NCI-H2227 treated with DMSO at 0.1 percent for 48 hours (cell line): Measurements from ENCODE around the gene KIF1B.

Experiments used
- DNase-seq: peaks from one replicate; lab custom pipeline; 2025; lab: John Stamatoyannopoulos, UW

The KIF1B gene

GRCh38 chr1:10280439-10281350 is 70.3 kb downstream of the KIF1B start:
- DNase-seq = no peak

GRCh38 chr1:10283318-10283984 is 73.1 kb downstream of the KIF1B start:
- no peak for DNase-seq

DNA sequence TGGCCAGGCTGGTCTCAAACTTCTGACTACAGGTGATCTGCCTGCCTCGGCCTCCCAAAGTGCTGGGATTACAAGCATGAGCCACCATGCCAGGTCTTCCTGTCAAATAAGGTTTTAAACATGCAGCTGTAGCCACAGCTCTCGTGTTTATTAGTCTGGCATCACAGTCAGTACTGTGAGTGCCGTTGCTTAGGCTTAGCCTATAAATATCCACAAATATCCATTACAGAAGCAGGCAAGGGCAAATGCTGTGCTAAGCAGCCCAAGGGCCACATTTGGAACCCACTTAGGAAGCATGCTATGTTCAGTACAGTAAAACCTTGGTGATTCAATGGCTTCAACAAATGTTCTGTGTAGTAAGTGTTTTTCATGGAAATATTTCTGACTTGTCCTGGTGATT is 75.9 kb downstream of the KIF1B start:
- no peak for DNase-seq

GRCh38 chr1:10287023-10287645 is 76.8 kb downstream of the KIF1B start:
- no peak for DNase-seq

- no peak for DNase-seq
These were observed 77.8 kb downstream of the KIF1B start for GRCh38 chr1:10288029-10288615.

DNA sequence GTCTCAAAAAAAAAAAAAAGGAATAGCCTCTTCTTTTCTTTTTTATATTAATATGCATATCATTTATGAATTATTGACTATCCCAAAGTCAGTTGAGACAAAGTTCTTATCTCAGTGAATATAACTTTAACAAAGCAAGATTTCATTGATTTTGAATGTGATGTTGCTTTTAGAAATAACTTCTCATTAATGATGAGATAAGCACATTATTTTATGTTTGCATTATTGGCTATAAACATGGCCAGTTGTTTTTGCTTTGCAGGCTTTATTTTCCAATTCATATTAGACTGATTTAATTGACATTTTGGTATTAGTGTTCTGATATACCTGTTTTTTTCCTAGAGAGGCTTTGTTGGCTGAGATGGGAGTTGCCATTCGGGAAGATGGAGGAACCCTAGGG is 81.3 kb downstream of the KIF1B start:
- DNase-seq = no peak

DNA sequence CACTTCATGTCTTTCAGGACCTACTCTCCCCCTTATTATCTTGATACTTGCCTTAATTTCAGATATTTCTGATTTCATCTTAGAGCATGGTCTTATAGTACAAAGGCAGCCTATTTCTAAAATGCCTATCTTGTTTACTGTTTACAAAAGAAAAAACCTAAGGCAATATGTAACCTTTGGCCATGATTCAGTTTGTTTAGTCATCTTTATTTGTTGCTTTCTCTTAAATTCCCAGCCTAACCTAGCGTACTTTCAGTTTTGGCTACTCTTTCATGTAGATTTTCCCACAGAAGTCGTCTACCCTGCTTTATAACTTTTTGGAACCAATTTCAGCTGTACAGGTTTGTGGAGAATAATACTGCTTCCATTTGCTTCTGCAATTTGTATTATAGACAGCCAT is 81.8 kb downstream of the KIF1B start:
- no peak for DNase-seq

DNA sequence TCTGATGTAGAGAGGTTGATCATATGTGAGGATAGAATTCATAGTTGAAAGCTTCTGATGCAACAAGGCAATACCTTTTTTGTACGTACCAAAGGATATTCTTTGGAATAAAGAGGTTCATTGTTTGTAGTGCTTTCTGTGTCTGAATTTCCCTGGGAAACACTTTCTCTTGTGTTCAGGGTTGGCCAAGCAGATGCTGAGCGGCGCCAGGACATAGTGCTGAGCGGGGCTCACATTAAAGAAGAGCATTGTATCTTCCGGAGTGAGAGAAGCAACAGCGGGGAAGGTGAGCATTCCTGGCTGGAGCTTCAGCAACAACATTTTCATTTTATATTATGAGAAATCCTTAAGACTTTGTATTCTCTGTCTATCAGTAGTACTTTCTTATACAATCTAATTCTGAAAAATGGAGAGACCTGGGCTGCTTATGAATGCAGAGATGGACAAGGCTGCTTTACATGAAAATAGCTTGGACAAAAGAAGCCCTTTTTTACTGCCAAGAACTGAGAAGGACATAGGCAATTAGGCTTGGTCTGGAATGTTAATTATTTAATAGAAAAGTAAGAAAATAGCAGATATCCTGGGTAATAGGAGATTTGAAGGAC is 85.2 kb downstream of the KIF1B start:
- DNase-seq = no peak

DNA sequence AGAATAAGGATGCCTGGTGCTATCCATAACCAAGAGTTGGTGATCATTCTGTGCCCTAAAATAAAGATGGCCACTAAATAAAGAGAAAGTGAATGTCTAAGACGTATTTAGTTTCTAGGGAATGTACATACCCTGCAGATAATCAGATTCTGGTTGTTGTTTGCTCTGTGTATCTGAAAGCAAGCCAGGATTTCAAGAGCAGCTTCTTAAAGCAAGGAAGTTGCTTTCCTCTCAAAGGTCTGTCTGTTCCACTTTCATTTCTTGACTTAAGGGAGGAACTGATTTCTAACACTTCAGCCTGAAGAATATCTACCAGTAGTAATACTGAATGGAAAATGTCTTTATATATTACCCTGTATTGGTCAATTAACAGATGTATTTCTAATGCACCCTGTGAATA is 88.8 kb downstream of the KIF1B start:
- DNase-seq = no peak

DNA sequence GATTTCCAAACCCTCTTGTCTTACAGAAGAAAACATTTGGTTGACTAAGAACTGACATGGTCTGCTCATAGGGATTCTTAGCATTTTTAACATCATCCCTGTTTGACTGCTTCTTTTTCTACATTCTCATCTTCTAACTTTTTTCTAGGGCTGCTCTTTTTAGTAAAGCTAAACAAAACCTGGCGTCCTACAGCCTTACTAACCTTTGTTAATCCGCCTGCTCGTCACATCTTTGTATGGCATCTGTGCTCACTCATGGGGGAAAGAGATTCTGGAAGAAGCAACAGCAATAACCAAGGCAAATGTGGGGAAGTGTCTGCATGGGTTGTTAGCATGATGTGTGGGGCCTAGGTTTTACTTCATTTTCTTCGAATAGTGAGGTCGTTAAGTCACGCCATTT is 92.0 kb downstream of the KIF1B start:
- DNase-seq = no peak

DNA sequence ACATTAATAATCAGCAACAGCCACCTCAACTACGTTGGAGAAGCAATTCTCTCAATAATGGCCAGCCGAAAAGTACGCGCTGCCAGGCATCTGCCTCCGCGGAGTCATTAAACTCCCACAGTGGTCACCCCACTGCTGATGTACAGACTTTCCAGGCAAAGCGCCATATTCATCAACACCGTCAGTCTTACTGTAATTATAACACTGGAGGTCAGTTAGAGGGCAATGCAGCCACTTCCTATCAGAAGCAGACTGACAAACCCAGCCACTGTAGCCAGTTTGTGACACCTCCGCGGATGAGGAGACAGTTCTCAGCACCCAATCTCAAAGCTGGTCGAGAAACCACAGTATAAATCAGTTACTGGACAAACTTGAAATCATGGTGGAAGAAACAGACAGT is 93.9 kb downstream of the KIF1B start:
- peak; percentile 27 for DNase-seq

- no peak for DNase-seq
These were observed 96.1 kb downstream of the KIF1B start for GRCh38 chr1:10306435-10306834.

DNA sequence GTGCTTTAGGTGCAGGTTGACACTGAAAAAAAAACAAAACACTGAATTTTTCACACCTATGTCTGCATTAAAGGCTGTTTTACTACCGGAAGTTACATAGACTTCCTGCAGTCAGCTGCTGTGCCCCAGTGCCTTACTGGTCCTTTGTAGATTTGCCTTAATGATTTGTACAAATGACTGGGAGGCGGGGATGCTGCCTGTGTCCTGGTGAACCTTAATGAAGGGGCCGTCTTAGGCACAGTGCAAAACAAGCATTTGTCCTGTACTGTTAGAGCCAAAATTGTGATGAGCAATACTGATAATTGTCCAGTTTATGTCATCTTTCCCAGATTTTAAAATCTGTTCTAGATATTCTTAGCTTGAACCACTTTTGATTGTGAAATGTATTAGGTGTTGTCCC is 97.6 kb downstream of the KIF1B start:
- DNase-seq = no peak

DNA sequence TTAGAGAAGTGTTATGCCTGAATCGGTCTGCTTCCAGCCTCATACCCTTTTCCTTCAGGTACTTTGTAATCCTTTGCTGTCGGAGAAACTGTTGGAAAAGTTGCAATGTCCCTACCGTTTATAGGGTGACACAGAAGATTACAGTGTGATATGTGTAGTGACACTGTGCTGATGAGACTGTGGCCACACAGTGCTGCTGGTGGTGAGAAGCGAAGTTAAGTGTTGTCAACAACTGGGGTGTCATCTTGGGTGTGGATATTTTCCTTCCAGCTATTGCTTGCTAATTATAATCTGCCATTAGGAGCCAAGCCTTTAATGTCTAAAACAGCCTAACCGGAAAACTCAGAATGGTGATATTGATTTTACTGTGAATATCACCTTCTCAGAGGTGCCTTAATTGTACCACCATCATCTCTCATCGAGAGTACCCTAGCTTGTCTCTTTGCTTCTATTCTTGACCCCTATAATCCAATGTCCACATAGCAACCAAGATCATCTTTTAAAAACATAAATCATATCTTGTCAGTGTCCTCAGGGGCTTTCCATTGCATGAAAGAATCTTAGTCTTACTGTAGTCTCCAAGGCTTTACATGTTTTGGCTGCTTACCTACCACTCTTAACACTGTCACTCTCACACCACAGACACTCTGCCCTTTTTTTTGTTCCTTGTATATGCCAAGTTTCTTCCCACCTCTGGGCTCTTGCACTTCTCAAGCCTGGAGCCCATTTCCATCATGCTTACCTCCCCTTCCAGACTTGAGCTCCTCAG is 99.1 kb downstream of the KIF1B start:
- DNase-seq = no peak

DNA sequence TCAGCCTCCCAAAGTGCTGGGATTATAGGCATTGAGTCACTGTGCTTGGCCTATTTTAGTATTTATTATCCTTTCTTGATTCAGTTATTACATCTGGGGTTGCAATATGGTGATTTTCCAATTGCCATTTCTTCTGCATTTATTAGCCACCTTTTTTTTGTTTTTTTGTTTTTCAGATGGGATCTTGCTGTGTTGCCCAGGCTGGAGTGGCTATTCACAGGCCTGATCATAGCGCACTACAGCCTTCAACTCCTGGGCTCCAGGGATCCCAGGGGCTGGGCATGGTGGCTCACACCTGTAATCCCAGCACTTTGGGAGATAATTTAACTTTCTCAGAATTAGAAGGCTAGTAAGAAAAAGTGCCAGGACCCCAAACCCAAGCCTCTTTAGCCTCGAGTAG is 106.4 kb downstream of the KIF1B start:
- no peak for DNase-seq

GRCh38 chr1:10319750-10320149 is 109.4 kb downstream of the KIF1B start:
- DNase-seq = no peak

- DNase-seq = no peak
These were observed 110.0 kb downstream of the KIF1B start for GRCh38 chr1:10320336-10320735.

DNA sequence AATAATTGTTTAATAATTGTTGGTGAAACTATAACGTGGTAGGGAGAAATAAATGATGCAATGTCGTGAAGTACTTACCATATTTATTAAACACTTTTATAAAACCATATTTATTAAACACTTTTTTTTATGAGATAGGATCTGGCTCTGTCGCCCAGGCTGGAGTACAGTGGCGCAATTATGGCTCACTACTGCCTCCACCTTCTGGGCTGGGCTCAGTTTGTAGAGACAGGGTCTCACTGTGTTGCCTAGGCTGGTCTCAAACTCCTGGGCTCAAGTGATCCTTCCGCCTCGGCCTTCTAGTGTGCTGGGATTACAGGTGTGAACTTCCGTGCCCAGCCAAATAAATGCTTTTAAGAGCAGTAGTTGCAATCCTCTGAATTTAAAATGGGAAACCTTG is 112.5 kb downstream of the KIF1B start:
- DNase-seq = no peak

- no peak for DNase-seq
These were observed 114.3 kb downstream of the KIF1B start for GRCh38 chr1:10324627-10325026.

DNA sequence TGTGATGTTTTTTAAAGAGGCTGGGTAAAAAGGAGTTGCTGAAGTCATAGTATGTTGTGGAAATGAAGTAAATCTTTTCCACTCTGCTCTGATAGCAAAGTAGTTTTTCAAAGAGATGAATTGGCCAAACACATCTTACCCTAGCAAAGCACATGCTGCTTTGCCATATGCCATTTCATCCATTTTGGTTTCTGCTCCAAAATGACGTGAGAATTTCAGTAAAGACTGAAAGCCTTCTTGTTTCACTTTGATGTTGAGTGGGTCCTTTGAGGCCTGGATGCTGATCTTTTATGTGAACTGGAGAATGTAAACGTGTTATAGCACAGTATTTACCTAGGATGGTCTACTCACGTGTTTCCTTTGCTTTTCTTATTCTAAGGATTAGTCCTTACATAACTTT is 115.2 kb downstream of the KIF1B start:
- no peak for DNase-seq

DNA sequence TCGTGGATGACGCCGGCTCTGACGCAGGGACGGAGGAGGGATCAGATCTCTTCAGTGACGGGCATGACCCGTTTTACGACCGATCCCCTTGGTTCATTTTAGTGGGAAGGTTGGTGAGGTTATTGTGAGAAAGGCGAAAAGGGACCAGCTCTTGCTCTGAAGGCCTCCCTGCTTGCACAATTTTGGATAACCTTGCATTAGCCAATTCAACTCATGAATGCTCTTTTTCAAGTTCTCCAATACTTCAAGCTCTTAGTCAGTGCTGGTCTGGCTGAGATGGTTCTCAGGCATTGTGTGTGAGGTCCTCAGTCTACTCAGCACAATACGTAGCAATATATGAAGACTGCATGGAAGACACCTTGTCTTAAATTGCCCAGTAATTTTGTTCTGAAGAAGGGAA is 115.9 kb downstream of the KIF1B start:
- no peak for DNase-seq
